HepG2 (cell line): Measurements from ENCODE around the gene STX5. TPM values are rescaled to one million over a fixed set of nuclear protein-coding genes. Genes with fewer than 3 reads are reported as not detected.

Experiments
- ATAC-seq: fragments of 200-7000 bp; cut with Tn5 transposase; 3 replicates; pipeline ENCODE4 v1.9.1; 2020; ENCODE audit warnings: mild to moderate bottlenecking, moderate library complexity
- BruUV-seq: library from RNA; stranded (reverse); fragments of 400-500 nt; replicated peaks from 2 replicates; lab custom pipeline; 2021; lab: Mats Ljungman, UMichigan
- CTCF ChIA-PET: fragments of 300-600 bp; formaldehyde crosslinking; extraction: SDS; loops from one replicate; lab custom pipeline; 2021; ENCODE audit warnings: low total read pairs, inconsistent platforms, low intra/inter-chr PET ratio; lab: Yijun Ruan, JAX
- POLR2A ChIA-PET: fragments of 350-600 bp; sonication (Branson Sonifier 250); formaldehyde crosslinking; loops from one replicate; lab custom pipeline; 2020; ENCODE audit warnings: antibody characterized with exemption, inconsistent platforms; lab: Yijun Ruan, JAX
- DNase-seq: peaks from one replicate; pipeline ENCODE4 v3.0.0-alpha.2; 2015; ENCODE audit warnings: low spot score
- FAIRE-seq: peaks from 3 replicates; lab custom pipeline; 2011; peaks lifted over from hg19 to GRCh38; lab: Jason Lieb, UNC
- H2AFZ ChIP-seq: one replicate; pipeline ENCODE4 v1.6.1; 2011; ENCODE audit warnings: low read length, inconsistent platforms
- H3K27ac ChIP-seq: fragments of 300-600 bp; 3 replicates; pipeline ENCODE4 v1.8.0; 2011; ENCODE audit warnings: mixed run types, mild to moderate bottlenecking, mixed read lengths, low read length, inconsistent platforms; ENCODE audit not compliant: insufficient read depth; ENCODE audit errors: extremely low read length
- H3K27me3 ChIP-seq, 2 experiments: fragments of 200-600 bp in 1 of 2; 2 replicates in 1 of 2; 3 replicates in 1 of 2; pipeline versions ENCODE4 v1.6.0 to v1.8.0; 2011; ENCODE audit warnings: low read length in 2 of 2, mild to moderate bottlenecking in 2 of 2, moderate library complexity in 2 of 2, inconsistent platforms in 1 of 2; ENCODE audit not compliant: insufficient read depth in 2 of 2, control insufficient read depth in 1 of 2
- H3K36me3 ChIP-seq, 2 experiments: fragments of 200-600 bp in 1 of 2; replicated peaks in 1 of 2; 2 replicates in 1 of 2; 3 replicates in 1 of 2; pipeline versions ENCODE4 v1.5.1 to v1.8.0; 2011; ENCODE audit warnings: low read length in 2 of 2, inconsistent platforms in 1 of 2; ENCODE audit not compliant: insufficient read depth in 2 of 2, control insufficient read depth in 1 of 2
- H3K4me1 ChIP-seq: 2 replicates; pipeline ENCODE4 v1.5.1; 2012; ENCODE audit warnings: low read length, inconsistent platforms; ENCODE audit not compliant: insufficient read depth
- H3K4me2 ChIP-seq: 2 replicates; pipeline ENCODE4 v1.6.0; 2011; ENCODE audit warnings: low read depth, low read length, inconsistent platforms
- H3K4me3 ChIP-seq, 3 experiments: fragments of 200-600 bp in 1 of 3; sonication (generic), shearing (Covaris generic) in 1 of 3; replicated peaks in 1 of 3; 2 replicates each; pipeline ENCODE4 v1.5.1; 2011 to 2016; ENCODE audit warnings: low read length in 3 of 3, inconsistent platforms in 2 of 3, low read depth in 2 of 3, mild to moderate bottlenecking in 2 of 3, control low read depth in 1 of 3, mixed read lengths in 1 of 3; ENCODE audit not compliant: insufficient read depth in 1 of 3
- H3K79me2 ChIP-seq: one replicate; pipeline ENCODE4 v1.6.1; 2011; ENCODE audit warnings: low read length, inconsistent platforms; ENCODE audit not compliant: insufficient read depth
- H3K9ac ChIP-seq: 2 replicates; pipeline ENCODE4 v1.6.0; 2011; ENCODE audit warnings: mild to moderate bottlenecking, low read depth, low read length, inconsistent platforms; ENCODE audit not compliant: insufficient read depth
- H3K9me3 ChIP-seq: 2 replicates; pipeline ENCODE4 v1.5.1; 2012; ENCODE audit warnings: mild to moderate bottlenecking, low read length
- H4K20me1 ChIP-seq: 2 replicates; pipeline ENCODE4 v1.6.0; 2011; ENCODE audit warnings: inconsistent platforms, mild to moderate bottlenecking, low read length, moderate library complexity; ENCODE audit not compliant: insufficient read depth
- CENPT ChIP-seq: sonication (generic); formaldehyde crosslinking; IDR thresholded peaks from 2 replicates; pipeline ENCODE4 v1.8.0; 2022; ENCODE audit warnings: low read depth, mild to moderate bottlenecking, moderate library complexity, missing genetic modification reagents
- FOXA3 ChIP-seq: IDR thresholded peaks from 2 replicates; pipeline ENCODE4 v1.6.1; 2016; ENCODE audit warnings: missing genetic modification reagents, missing compliant biosample characterization
- MEIS1 ChIP-seq: sonication (generic); formaldehyde crosslinking; IDR thresholded peaks from 2 replicates; pipeline ENCODE4 v1.9.0; 2021; ENCODE audit warnings: mild to moderate bottlenecking, missing genetic modification reagents, moderate library complexity, borderline replicate concordance
- MIER3 ChIP-seq: IDR thresholded peaks from 2 replicates; pipeline ENCODE4 v1.6.1; 2016; ENCODE audit warnings: missing compliant biosample characterization, borderline replicate concordance
- POLR2A ChIP-seq, 2 experiments: IDR thresholded peaks; 2 replicates each; pipeline ENCODE4 v1.6.1; 2011; ENCODE audit warnings: low read depth in 2 of 2, low read length in 2 of 2, mild to moderate bottlenecking in 1 of 2, moderate library complexity in 1 of 2; ENCODE audit not compliant: insufficient read depth in 1 of 2
- SETDB1 ChIP-seq: sonication (generic); formaldehyde crosslinking; IDR thresholded peaks from 2 replicates; pipeline ENCODE4 v1.5.1; 2020; ENCODE audit warnings: missing genetic modification reagents, mild to moderate bottlenecking, borderline replicate concordance
- TRIM24 ChIP-seq: sonication (generic); formaldehyde crosslinking; IDR thresholded peaks from 2 replicates; pipeline ENCODE4 v1.8.0; 2022; ENCODE audit warnings: mild to moderate bottlenecking, missing genetic modification reagents
- ZFP90 ChIP-seq: sonication (generic); formaldehyde crosslinking; IDR thresholded peaks from 2 replicates; pipeline ENCODE4 v1.8.0; 2022; ENCODE audit warnings: missing genetic modification reagents, mild to moderate bottlenecking, inconsistent platforms, borderline replicate concordance
- ZMYM2 ChIP-seq: sonication (generic); formaldehyde crosslinking; IDR thresholded peaks from 2 replicates; pipeline ENCODE4 v1.8.0; 2022; ENCODE audit warnings: mild to moderate bottlenecking, missing genetic modification reagents
- ZNF253 ChIP-seq: sonication (generic); formaldehyde crosslinking; IDR thresholded peaks from 2 replicates; pipeline ENCODE4 v1.8.0; 2022; ENCODE audit warnings: mild to moderate bottlenecking, missing genetic modification reagents, borderline replicate concordance
- ZNF350 ChIP-seq: sonication (generic); formaldehyde crosslinking; IDR thresholded peaks from 2 replicates; pipeline ENCODE4 v1.4.0; 2020; ENCODE audit warnings: mild to moderate bottlenecking, low read depth, missing genetic modification reagents, borderline replicate concordance
- ZNF572 ChIP-seq: sonication (generic); formaldehyde crosslinking; IDR thresholded peaks from 2 replicates; pipeline ENCODE4 v1.5.1; 2020; ENCODE audit warnings: mild to moderate bottlenecking, missing genetic modification reagents
- ZNF850 ChIP-seq: sonication (generic); formaldehyde crosslinking; conservative IDR thresholded peaks from 2 replicates; pipeline ENCODE4 v1.9.0; 2021; ENCODE audit warnings: mild to moderate bottlenecking, missing genetic modification reagents
- WGBS: methylation state at CpG from one replicate; pipeline ENCODE4 v1.1.6; 2017; ENCODE audit warnings: low lambda C conversion rate; 5-methylcytosine and 5-hydroxymethylcytosine counted together
- in situ Hi-C: cut with HindIII; loops from 2 replicates; pipeline ENCODE4 v1.10.0; 2017; ENCODE audit warnings: low pct_unique_long_range_greater_than_20kb; ENCODE audit not compliant: extremely low pct_ligation_motif_present
- intact Hi-C: fragments of 100-400 bp; cut with micrococcal nuclease; formaldehyde crosslinking; loops from one replicate; pipeline ENCODE4 v1.10.0; 2022; ENCODE audit not compliant: unreplicated experiment
- polyA plus RNA-seq, 8 experiments: library from polyadenylated mRNA; depleted of rRNA in 3 of 8; stranded (reverse) in 7 of 8; unstranded in 1 of 8; fragments of >200 nt; fragmentation: Illumina TruSeq in 4 of 8; extraction: Trizol in 4 of 8; gene quantifications; 2 replicates each; pipeline versions ENCODE4 v1.2.1 to v1.2.3, GENCODE V29; 2011 to 2016; ENCODE audit warnings: low read depth in 4 of 8, missing spikeins in 1 of 8, mixed read lengths in 1 of 8; ENCODE audit not compliant: insufficient read depth in 1 of 8
- total RNA-seq, 5 experiments: library from RNA; depleted of rRNA; stranded (reverse); fragments of >200 nt; fragmentation: Illumina TruSeq; extraction: Trizol; gene quantifications; 2 replicates each; pipeline ENCODE4 v1.2.3, GENCODE V29; 2016; ENCODE audit warnings: low read depth in 1 of 5

The STX5 gene
- total and polyA plus RNA-seq, 2 of the 13 experiments (the other 11 are each of a cell fraction or from before 2014, with no cell fraction given), result 26.9 to 30.0 TPM

DNA sequence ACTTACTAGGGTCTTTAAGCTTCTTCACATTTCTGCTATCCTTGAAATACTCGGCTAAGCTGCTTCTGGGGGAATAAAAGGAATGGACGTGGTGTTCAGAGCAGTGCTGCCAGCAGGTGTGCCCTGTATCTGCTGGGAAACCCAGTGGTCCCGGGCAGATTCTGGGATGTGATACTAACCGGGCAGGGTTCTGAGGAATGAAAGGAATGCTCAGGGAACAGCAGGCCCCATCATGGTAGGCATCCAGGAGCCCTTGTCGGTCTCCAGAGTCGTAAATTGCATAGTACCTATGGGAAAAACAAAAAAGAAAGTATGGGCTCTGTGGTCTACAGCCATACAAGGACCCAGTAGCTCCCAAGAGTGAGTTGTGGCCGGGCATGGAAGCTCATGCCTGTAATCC is 35.6 kb downstream of the STX5 start:
- H3K9ac ChIP-seq, result no peak overlapping the region
- no TSS peak for BruUV-seq
- no peak overlapping the region for H3K4me2 ChIP-seq
- DNase-seq, result no peak
- ChIA-PET CTCF (no interaction called here), POLR2A (interaction anchor here (1.3 to 2.2 kb wide), 2 partner anchors 9 to 24 kb away, joined by 4 to 12 read pairs; partner anchors contain the start of gene NXF1)
- H3K4me3 ChIP-seq, result no peak overlapping the region
- no peak for FAIRE-seq
- WGBS, result 97% methylated on average over 7 of the region's 7 CpGs
- H3K36me3 ChIP-seq, result peaks cover 42 to 72% of the 10 kb centered on the region in 2 experiments
- in situ Hi-C loops (no loop called here), intact Hi-C loops (no loop called here)
- no peak for ATAC-seq
- H2AFZ ChIP-seq, result no peak overlapping the region
- no peak for TF ChIP-seq MIER3 (CRISPR knock-in tag)
- no peak for TF ChIP-seq ZFP90 (CRISPR knock-in tag)
- TF ChIP-seq ZNF850, result no peak
- no peak for TF ChIP-seq ZNF253 (CRISPR knock-in tag)
- no peak for TF ChIP-seq ZNF572
- TF ChIP-seq POLR2A (IDR thresholded peaks at IDR 0.05; ENCODE audit: insufficient read depth in 1 of 2, low read depth in 2 of 2, low read length in 2 of 2), result no peak
- no peak for TF ChIP-seq FOXA3
- no peak for TF ChIP-seq ZNF350 (CRISPR knock-in tag)
- TF ChIP-seq MEIS1 (CRISPR knock-in tag), result no peak
- TF ChIP-seq ZMYM2 (CRISPR knock-in tag), result no peak
- TF ChIP-seq CENPT, result no peak
- no peak for TF ChIP-seq TRIM24 (CRISPR knock-in tag)
- TF ChIP-seq SETDB1 (CRISPR knock-in tag), result no peak
- H3K9me3 ChIP-seq, result no peaks in the 10 kb centered on the region
- H3K4me1 ChIP-seq, result peaks cover 11% of the 10 kb centered on the region
- H3K79me2 ChIP-seq, result peaks cover 10% of the 10 kb centered on the region
- no peak overlapping the region for H3K27ac ChIP-seq
- no peaks in the 10 kb centered on the region for H3K27me3 ChIP-seq
- H4K20me1 ChIP-seq, result no peaks in the 10 kb centered on the region
